Heart left ventricle (tissue), 16 donors: ENCODE results near the gene ADORA3. TPM values are rescaled to one million over a fixed set of nuclear protein-coding genes. Genes with fewer than 3 reads are reported as not detected.

Experiments
- ATAC-seq, 4 donors: fragments of 200-7000 bp; cut with Tn5 transposase; one replicate each; pipeline ENCODE4 v1.9.1; 2020 to 2022; ENCODE audit warnings: moderate library complexity in 4 of 4, mild to moderate bottlenecking in 3 of 4, moderate number of reproducible peaks in 1 of 4
- DNase-seq, 5 donors: peaks; one replicate each; pipeline ENCODE4 v3.0.0-alpha.2; 2020
- H3K27ac ChIP-seq, 12 donors: fragments of 200-600 bp; sonication (generic) in 4 of 12; one replicate each; pipeline versions ENCODE4 v1.5.0 to v1.8.0; 2016 to 2022; ENCODE audit warnings: mild to moderate bottlenecking in 2 of 12
- H3K27me3 ChIP-seq, 9 donors: fragments of 200-600 bp; sonication (generic) in 2 of 9; one replicate each; pipeline versions ENCODE4 v1.5.1 to v1.8.0; 2016 to 2022; ENCODE audit warnings: mild to moderate bottlenecking in 3 of 9
- H3K36me3 ChIP-seq, 9 donors: fragments of 200-600 bp; sonication (generic) in 2 of 9; one replicate each; pipeline versions ENCODE4 v1.5.0 to v1.8.0; 2018 to 2022; ENCODE audit warnings: mild to moderate bottlenecking in 2 of 9
- H3K4me1 ChIP-seq, 12 donors: fragments of 200-600 bp; sonication (generic) in 4 of 12; one replicate each; pipeline versions ENCODE4 v1.5.0 to v1.8.0; 2016 to 2022; ENCODE audit warnings: mild to moderate bottlenecking in 3 of 12
- H3K4me3 ChIP-seq, 12 donors: fragments of 200-600 bp; sonication (generic) in 4 of 12; one replicate each; pipeline versions ENCODE4 v1.5.0 to v1.8.0; 2017 to 2022; ENCODE audit warnings: mild to moderate bottlenecking in 9 of 12, moderate library complexity in 4 of 12
- H3K9me3 ChIP-seq, 12 donors: fragments of 200-600 bp; sonication (generic) in 4 of 12; one replicate each; pipeline versions ENCODE4 v1.5.0 to v1.8.0; 2016 to 2022; ENCODE audit warnings: mild to moderate bottlenecking in 1 of 12
- CTCF ChIP-seq, 12 donors: fragments of 200-600 bp; sonication (generic) in 4 of 12; IDR thresholded peaks; one replicate each; pipeline versions ENCODE4 v1.5.0 to v1.8.0; 2018 to 2022; ENCODE audit warnings: antibody characterized with exemption in 12 of 12, mild to moderate bottlenecking in 5 of 12
- POLR2A ChIP-seq, 2 donors: fragments of 450-650 bp; IDR thresholded peaks; one replicate each; pipeline ENCODE4 v1.6.1; 2017; ENCODE audit warnings: antibody characterized with exemption in 2 of 2, mild to moderate bottlenecking in 2 of 2, moderate library complexity in 2 of 2
- WGBS, 4 donors: extraction: QIAGEN DNeasy Blood & Tissue Kit in 2 of 4; methylation state at CpG; one replicate each; pipeline versions ENCODE4 v1.1.5 to v1.1.7; 2013 to 2018; 5-methylcytosine and 5-hydroxymethylcytosine counted together
- intact Hi-C, 10 donors: fragments of 100-400 bp; cut with DNase I; formaldehyde crosslinking; loops; one replicate each; pipeline versions ENCODE4 v1.11.1 to v1.14.2; 2022
- polyA plus RNA-seq, 2 donors: library from polyadenylated mRNA; stranded (reverse); fragments of 200-250 nt; gene quantifications; one replicate each; pipeline ENCODE4 v1.2.3, GENCODE V29; 2013
- total RNA-seq, 9 donors: library from RNA; depleted of rRNA in 2 of 9; stranded (reverse); fragments of >200 nt in 2 of 9; fragmentation: NEBNext Ultra II Directional in 3 of 9; extraction: Animal tissue kit (Norgen Biotek cat#: 25700) in 3 of 9; gene quantifications; one replicate each; pipeline versions ENCODE4 v1.1.0 to v1.2.4, GENCODE V29; 2016 to 2023
- donor health status: ischemic (EF 13 %, LVEDD 7.1; RV severe dilation, severe dysfunction).
- donor health status: healthy with polysubstance abuse.
- donor health status: DM: no; HTN: yes; CAD: no.
- donor health status: DM: no; HTN: no; CAD: no.
- donor health status: ischemic (EF 25% LVEDD 6.9; RV normal size, moderate dysfunction).
- donor health status: ischemic (EF 25% LVEDD 5.7; RV mildly dilated, moderate dysfunction).
- donor health status: healthy.
- donor health status: DM: yes; HTN: yes; CAD: no.
- donor health status: ischemic (EF 35%, LVEDD 5.7; RV mildly dilated, moderate dysfunction).
- donor health status: nonischemic (EF 11% LVEDD 7.7; RV severe dilation, severe dysfunction).
- donor health status: DM: yes; HTN: yes; CAD: no.
- donor health status: PGD.
- donor health status: ischemic (EF 29% LVEDD 5.4; RV normal size, mild dysfunction).
- donor health status: nonischemic (EF 23%, LVEDD 6.1; RV moderate dilation, normal function).

Gene ADORA3
- total and polyA plus RNA-seq, 11 donors: 0.12 to 6.2 (median 1.5) TPM

GRCh38 chr1:111542187-111542586 is 38.8 kb upstream of the ADORA3 start:
- WGBS, 4 donors: 85 to 87% (median 85%) methylated on average over 14 of the region's 14 CpGs
- H3K36me3 ChIP-seq: no peaks in the 10 kb centered on the region
- peak overlapping the region in 1 of 12 donors; percentile 72 for H3K27ac ChIP-seq
- DNase-seq: no peak
- H3K9me3 ChIP-seq: no peaks in the 10 kb centered on the region
- H3K27me3 ChIP-seq: no peaks in the 10 kb centered on the region
- no peak for ATAC-seq
- no peak for TF ChIP-seq CTCF (IDR thresholded peaks at IDR 0.05)
- no peak for TF ChIP-seq POLR2A (IDR thresholded peaks at IDR 0.05)
- peaks cover 0 to 5% (median 0%) of the 10 kb centered on the region in 12 donors for H3K4me1 ChIP-seq
- intact Hi-C loops: no loop called here
- no peak overlapping the region for H3K4me3 ChIP-seq

GRCh38 chr1:111541721-111542120 is 38.3 kb upstream of the ADORA3 start:
- Histone ChIP-seq H3K27me3 (no peaks in the 10 kb centered on the region), H3K4me3 (no peak overlapping the region), H3K27ac (peak overlapping the region in 1 of 12 donors; percentile 72), H3K9me3 (no peaks in the 10 kb centered on the region), H3K4me1 (peaks cover 0 to 5% (median 0%) of the 10 kb centered on the region in 12 donors), H3K36me3 (no peaks in the 10 kb centered on the region)
- ATAC-seq: no peak
- DNase-seq: no peak
- WGBS, 4 donors: 88 to 93% (median 92%) methylated on average over 4 of the region's 4 CpGs
- intact Hi-C loops: no loop called here
- TF ChIP-seq CTCF (IDR thresholded peaks at IDR 0.05) (no peak), POLR2A (IDR thresholded peaks at IDR 0.05) (no peak)

GRCh38 chr1:111540928-111541327 is 37.5 kb upstream of the ADORA3 start:
- Histone ChIP-seq H3K4me3 (no peak overlapping the region), H3K9me3 (no peaks in the 10 kb centered on the region), H3K36me3 (no peaks in the 10 kb centered on the region), H3K27me3 (no peaks in the 10 kb centered on the region), H3K27ac (peak overlapping the region in 1 of 12 donors; percentile 72), H3K4me1 (peaks cover 0 to 5% (median 0%) of the 10 kb centered on the region in 12 donors)
- ATAC-seq (no peak), DNase-seq (no peak)
- intact Hi-C loops: no loop called here
- no peak for TF ChIP-seq POLR2A (IDR thresholded peaks at IDR 0.05)
- TF ChIP-seq CTCF (IDR thresholded peaks at IDR 0.05): no peak
- WGBS, 4 donors: 86 to 91% (median 89%) methylated on average over 3 of the region's 3 CpGs

GRCh38 chr1:111538343-111539025 is 35.1 kb upstream of the ADORA3 start:
- Histone ChIP-seq H3K36me3 (no peaks in the 10 kb centered on the region), H3K27me3 (no peaks in the 10 kb centered on the region), H3K9me3 (no peaks in the 10 kb centered on the region), H3K4me3 (no peak overlapping the region), H3K4me1 (peaks cover 0 to 18% (median 3%) of the 10 kb centered on the region in 12 donors), H3K27ac (peak overlapping the region in 1 of 12 donors; percentile 51)
- intact Hi-C loops: no loop called here
- TF ChIP-seq POLR2A (IDR thresholded peaks at IDR 0.05): no peak
- no peak for TF ChIP-seq CTCF (IDR thresholded peaks at IDR 0.05)
- no peak for ATAC-seq
- WGBS, 4 donors: 76 to 83% (median 79%) methylated on average over 6 of the region's 6 CpGs
- DNase-seq: no peak
